Right lobe of liver (tissue), 6 donors: Measurements from ENCODE around the gene FBLN1. TPM values are rescaled to one million over a fixed set of nuclear protein-coding genes. Genes with fewer than 3 reads are reported as not detected.

Experiments used
- ATAC-seq, 4 donors: fragments of 200-7000 bp; cut with Tn5 transposase; one replicate each; pipeline ENCODE4 v1.9.1; 2020; ENCODE audit warnings: mild to moderate bottlenecking in 4 of 4, moderate library complexity in 4 of 4
- DNase-seq, 3 donors: peaks; one replicate each; pipeline ENCODE4 v3.0.0-alpha.2; 2020
- H3K27ac ChIP-seq, 3 donors: fragments of 200-600 bp; one replicate each; pipeline ENCODE4 v1.8.0; 2022
- H3K27me3 ChIP-seq, 2 donors: fragments of 200-600 bp; one replicate each; pipeline ENCODE4 v1.8.0; 2022
- H3K36me3 ChIP-seq, 4 donors: fragments of 200-600 bp; sonication (generic) in 1 of 4; one replicate each; pipeline versions ENCODE4 v1.5.1 to v1.8.0; 2017 to 2022; ENCODE audit warnings: control low read depth in 1 of 4
- H3K4me1 ChIP-seq, 4 donors: fragments of 200-600 bp; sonication (generic) in 1 of 4; one replicate each; pipeline versions ENCODE4 v1.5.1 to v1.8.0; 2017 to 2022; ENCODE audit warnings: control low read depth in 1 of 4
- H3K4me3 ChIP-seq, 3 donors: fragments of 200-600 bp; one replicate each; pipeline ENCODE4 v1.8.0; 2022
- H3K9me3 ChIP-seq, 4 donors: fragments of 200-600 bp; sonication (generic) in 1 of 4; one replicate each; pipeline versions ENCODE4 v1.5.1 to v1.8.0; 2017 to 2022; ENCODE audit warnings: control low read depth in 1 of 4
- POLR2A ChIP-seq: fragments of 450-650 bp; IDR thresholded peaks from one replicate; pipeline ENCODE4 v1.6.1; 2017; ENCODE audit warnings: antibody characterized with exemption, mild to moderate bottlenecking
- WGBS: methylation state at CpG from one replicate; pipeline ENCODE4 v1.1.6; 2018; ENCODE audit warnings: low coverage, low lambda C conversion rate; ENCODE audit not compliant: insufficient coverage; ENCODE audit errors: missing lambda C conversion rate; 5-methylcytosine and 5-hydroxymethylcytosine counted together
- intact Hi-C, 2 donors: fragments of 100-400 bp; cut with DNase I; formaldehyde crosslinking; loops; one replicate each; pipeline versions ENCODE4 v1.11.2 to v1.14.1; 2022
- total RNA-seq, 6 experiments: library from RNA; depleted of rRNA in 2 of 6; stranded (reverse); fragments of >200 nt in 2 of 6; fragmentation: NEBNext Ultra II Directional in 3 of 6; extraction: Animal tissue kit (Norgen Biotek cat#: 25700) in 3 of 6; gene quantifications; one replicate each; pipeline versions ENCODE4 v1.1.0 to v1.2.4, GENCODE V29; 2016 to 2023
- TF ChIP-seq, protein P1 (sequence below), 4 donors: fragments of 200-600 bp in 3 of 4; fragments of 450-650 bp in 1 of 4; IDR thresholded peaks; one replicate each; pipeline versions ENCODE4 v1.5.1 to v1.8.0; 2016 to 2022; ENCODE audit warnings: antibody characterized with exemption in 4 of 4, mild to moderate bottlenecking in 2 of 4
- donor health status: DM: no; HTN: yes; CAD: no.
- donor health status: DM: no; HTN: no; CAD: no.
- donor health status: DM: no; HTN: no; CAD: no.
- donor health status: DM: no; HTN: yes; CAD: no.
- donor health status: DM: no; HTN: yes; CAD: no.

Gene FBLN1
- total RNA-seq, 6 experiments from 2014 or later: 1.6 to 6.6 (median 3.4) TPM

DNA sequence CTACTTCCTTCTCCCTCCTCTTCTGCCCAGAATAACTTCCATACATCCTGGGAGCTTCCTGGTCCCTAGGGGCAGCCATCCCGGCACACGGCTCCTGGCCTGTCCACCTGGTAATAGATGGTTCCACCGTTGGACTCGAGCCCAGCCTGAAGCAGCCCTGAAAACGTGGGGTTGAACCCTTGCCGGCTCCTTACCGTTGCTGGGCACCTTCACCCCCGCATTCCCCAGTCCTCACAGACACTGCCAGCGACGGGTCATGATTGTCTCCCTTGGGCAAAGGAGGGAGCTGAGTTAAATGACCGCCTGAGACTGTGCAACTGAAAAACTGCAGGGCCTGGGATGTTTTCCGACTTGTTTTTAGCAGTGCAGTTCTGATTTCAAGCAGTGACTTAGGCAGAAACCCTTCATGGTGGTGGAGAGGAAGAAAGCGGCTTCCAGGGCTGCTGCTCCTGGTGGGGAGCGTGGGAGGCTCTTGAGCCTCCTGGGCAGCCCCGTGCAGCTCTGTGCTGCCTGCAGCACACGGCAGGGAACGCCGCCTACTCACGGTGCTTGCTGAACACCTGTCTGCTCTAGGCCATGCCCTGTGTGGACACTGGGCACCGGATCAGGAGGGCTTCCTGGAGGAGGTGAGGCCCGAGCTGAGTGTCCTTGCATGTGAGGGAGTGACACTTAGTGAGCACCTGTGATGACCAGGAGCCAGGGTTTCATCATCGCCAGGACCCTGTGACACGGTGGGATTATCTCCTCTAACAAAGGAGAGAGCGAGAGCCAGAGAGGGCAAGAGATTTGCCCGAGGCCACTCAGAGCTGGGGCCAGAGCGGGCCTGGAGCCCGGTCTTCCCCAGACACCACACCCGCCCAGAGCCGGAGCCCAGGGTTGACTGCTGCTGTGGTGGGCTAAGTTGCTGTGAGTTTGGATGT, 77.4 kb downstream of the FBLN1 start:
- ATAC-seq (no peak), DNase-seq (no peak)
- WGBS: 53% methylated on average over 11 of the region's 29 CpGs

DNA sequence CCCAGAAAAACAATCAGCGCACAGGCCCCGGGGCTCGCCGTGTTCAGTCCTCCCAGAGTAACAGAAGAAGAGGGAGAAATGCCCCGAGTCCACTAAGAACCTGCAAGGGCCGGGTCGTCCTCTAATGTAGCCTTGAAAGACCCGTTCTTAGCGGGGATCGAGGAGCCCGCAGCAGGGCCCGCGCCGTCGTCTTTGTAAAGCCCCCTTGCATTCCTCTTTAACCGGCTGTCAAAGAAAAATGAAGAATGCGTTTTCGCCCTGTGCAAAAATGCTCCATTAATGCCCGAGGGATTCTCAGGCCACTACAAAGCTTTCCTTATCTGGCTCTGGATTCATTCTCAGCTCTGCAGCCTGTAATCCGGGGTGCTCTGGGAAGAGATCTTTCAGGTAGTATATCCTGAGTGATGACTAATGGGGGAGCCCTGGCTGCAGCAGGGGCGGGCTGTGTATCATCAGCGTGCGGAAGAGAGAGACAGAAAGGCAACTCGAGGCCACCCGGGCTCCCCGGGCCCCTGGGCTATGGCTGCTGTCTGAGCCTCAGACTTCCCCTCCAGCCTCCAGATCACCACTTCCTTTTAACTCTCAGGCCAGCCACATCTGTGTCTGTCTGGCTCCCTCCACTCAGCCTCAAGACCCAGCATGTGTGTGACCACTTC, 78.2 kb downstream of the FBLN1 start:
- no peaks in the 10 kb centered on the region for H3K9me3 ChIP-seq
- 65% methylated on average over 8 of the region's 26 CpGs for WGBS
- no peak for TF ChIP-seq POLR2A
- TF ChIP-seq, protein P1, sequence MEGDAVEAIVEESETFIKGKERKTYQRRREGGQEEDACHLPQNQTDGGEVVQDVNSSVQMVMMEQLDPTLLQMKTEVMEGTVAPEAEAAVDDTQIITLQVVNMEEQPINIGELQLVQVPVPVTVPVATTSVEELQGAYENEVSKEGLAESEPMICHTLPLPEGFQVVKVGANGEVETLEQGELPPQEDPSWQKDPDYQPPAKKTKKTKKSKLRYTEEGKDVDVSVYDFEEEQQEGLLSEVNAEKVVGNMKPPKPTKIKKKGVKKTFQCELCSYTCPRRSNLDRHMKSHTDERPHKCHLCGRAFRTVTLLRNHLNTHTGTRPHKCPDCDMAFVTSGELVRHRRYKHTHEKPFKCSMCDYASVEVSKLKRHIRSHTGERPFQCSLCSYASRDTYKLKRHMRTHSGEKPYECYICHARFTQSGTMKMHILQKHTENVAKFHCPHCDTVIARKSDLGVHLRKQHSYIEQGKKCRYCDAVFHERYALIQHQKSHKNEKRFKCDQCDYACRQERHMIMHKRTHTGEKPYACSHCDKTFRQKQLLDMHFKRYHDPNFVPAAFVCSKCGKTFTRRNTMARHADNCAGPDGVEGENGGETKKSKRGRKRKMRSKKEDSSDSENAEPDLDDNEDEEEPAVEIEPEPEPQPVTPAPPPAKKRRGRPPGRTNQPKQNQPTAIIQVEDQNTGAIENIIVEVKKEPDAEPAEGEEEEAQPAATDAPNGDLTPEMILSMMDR (IDR thresholded peaks at IDR 0.05): no peak

More for the DNA sequence above, 77.4 kb downstream of the FBLN1 start:
- H3K27ac ChIP-seq: no peak overlapping the region
- H3K36me3 ChIP-seq: no peaks in the 10 kb centered on the region
- intact Hi-C loops: no loop called here
- H3K4me1 ChIP-seq: no peaks in the 10 kb centered on the region
- no peaks in the 10 kb centered on the region for H3K27me3 ChIP-seq
- TF ChIP-seq, protein P1 (IDR thresholded peaks at IDR 0.05): no peak
- no peak for TF ChIP-seq POLR2A
- H3K9me3 ChIP-seq: no peaks in the 10 kb centered on the region
- H3K4me3 ChIP-seq: no peak overlapping the region

DNA sequence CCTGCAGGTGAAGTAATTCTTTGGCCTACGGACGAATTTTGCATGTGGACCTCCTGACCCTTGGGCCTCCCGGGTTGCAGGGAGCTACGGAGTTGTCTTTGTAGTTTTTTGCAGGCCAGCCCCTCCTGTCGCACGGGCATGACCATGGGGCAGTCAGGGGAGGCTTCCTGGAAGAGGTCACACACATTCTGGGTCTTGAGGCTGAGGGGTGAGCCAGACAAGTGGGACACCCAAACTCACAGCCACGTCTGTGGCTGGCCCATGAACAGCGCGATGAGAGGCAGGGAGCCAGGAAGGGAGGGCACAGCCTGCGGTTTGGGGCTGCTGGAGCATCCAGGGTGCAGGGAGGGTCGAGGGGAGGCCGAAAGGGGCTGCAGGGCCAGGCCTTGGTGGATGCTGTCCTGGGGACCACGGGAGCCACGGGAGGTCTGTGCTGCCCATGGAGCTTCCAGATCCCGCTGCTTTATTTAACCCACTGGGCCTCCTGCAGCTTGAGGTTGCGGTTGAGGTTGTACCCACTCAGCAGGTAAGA, 78.9 kb downstream of the FBLN1 start:
- TF ChIP-seq, protein P1 (IDR thresholded peaks at IDR 0.05): no peak
- TF ChIP-seq POLR2A: no peak
- 51% methylated on average over 4 of the region's 16 CpGs for WGBS
- H3K27me3 ChIP-seq: no peaks in the 10 kb centered on the region
- H3K4me1 ChIP-seq: no peaks in the 10 kb centered on the region
- H3K9me3 ChIP-seq: no peaks in the 10 kb centered on the region
- intact Hi-C loops: no loop called here
- H3K27ac ChIP-seq: no peak overlapping the region
- DNase-seq (peak in 1 of 3 donors; percentile 44), ATAC-seq (no peak)
- no peaks in the 10 kb centered on the region for H3K36me3 ChIP-seq
- H3K4me3 ChIP-seq: no peak overlapping the region

More for the DNA sequence above, 78.2 kb downstream of the FBLN1 start:
- Histone ChIP-seq H3K36me3 (no peaks in the 10 kb centered on the region), H3K4me1 (no peaks in the 10 kb centered on the region), H3K27ac (no peak overlapping the region), H3K27me3 (no peaks in the 10 kb centered on the region), H3K4me3 (no peak overlapping the region)
- ATAC-seq (peak in 3 of 4 donors; percentile 28 to 54 (median 39)), DNase-seq (no peak)
- intact Hi-C loops: no loop called here

DNA sequence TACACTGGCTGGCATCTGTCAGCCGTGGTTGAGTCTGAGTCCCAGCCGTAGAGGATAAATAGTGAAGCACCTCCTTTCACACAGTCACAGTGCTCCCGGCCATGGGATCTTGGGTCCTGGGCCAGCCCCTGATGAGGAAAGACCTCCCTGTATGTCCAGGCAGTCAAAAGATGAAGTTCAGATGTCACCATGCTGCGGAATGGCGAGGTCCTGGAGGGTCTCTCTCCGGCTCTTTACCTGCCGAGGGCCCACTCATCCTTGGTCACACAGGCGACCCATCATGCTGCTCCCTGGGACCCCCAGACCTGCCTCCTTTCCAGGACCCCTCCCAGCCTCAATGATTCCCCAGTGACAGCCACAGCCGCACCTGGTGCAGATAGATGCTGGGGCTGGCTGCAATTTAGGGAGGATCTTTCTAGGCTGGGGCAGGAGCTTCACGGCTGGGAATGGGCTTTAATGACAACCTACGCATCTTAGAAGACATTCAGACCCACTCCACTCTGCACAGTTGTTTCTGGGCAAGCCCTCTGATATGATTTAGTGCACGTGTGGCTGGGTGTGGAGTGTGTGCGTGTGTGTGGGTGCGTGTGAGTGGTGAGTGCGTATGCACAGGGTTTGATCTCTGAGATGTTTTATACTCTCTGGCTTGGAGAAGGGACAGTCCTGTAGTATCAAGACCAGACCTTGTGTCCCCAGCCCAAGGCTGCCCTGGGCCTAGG, 79.7 kb downstream of the FBLN1 start:
- intact Hi-C loops: no loop called here
- DNase-seq: no peak
- WGBS: 52% methylated on average over 10 of the region's 15 CpGs
- Histone ChIP-seq H3K9me3 (no peaks in the 10 kb centered on the region), H3K27ac (no peak overlapping the region), H3K27me3 (no peaks in the 10 kb centered on the region), H3K4me3 (no peak overlapping the region), H3K4me1 (no peaks in the 10 kb centered on the region), H3K36me3 (no peaks in the 10 kb centered on the region)
- no peak for ATAC-seq
- no peak for TF ChIP-seq POLR2A
- TF ChIP-seq, protein P1 (IDR thresholded peaks at IDR 0.05): no peak
